ENCODE results near the gene PFDN5.

PFDN5 gene

DNA sequence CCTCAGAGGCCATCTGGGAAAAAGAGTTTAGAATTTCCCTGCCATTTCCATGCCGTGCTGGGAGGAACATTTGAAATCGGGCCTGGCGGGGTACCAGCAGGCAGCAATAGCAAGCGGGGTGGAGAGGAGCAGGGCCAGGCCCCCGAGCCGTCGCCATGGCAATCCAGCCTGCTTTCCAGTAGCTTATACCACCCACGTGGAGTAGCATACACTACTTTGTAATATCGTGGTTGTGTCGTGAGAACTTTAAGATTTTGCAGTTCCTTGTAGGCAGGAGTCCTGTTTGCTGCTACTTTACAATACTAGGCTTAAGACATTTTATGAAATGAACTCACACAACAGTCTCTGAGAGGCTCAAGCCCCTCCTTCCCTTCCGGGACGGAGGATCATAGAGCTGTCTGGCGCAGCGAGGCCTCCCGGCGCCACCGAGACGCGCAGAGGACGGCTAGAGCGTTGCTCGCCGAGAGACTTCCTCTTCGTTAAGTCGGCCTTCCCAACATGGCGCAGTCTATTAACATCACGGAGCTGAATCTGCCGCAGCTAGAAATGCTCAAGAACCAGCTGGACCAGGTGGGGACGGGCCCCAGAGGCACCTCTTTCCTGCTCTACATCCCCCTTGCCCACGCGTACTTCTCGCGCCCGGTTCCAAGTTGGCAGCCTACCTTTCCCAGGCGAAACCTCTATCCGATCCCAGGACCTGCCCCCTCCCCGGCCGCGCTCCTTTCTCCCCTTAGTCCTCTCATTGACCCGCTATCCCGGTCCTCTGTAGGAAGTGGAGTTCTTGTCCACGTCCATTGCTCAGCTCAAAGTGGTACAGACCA is at the start of gene PFDN5:
Gene PFDN5 (plus strand): TSS at position 473 of the 821 bp plus-strand sequence. CDS start 26 bp downstream, at position 499.
- peak; percentile 81 for DNase-seq

DNA sequence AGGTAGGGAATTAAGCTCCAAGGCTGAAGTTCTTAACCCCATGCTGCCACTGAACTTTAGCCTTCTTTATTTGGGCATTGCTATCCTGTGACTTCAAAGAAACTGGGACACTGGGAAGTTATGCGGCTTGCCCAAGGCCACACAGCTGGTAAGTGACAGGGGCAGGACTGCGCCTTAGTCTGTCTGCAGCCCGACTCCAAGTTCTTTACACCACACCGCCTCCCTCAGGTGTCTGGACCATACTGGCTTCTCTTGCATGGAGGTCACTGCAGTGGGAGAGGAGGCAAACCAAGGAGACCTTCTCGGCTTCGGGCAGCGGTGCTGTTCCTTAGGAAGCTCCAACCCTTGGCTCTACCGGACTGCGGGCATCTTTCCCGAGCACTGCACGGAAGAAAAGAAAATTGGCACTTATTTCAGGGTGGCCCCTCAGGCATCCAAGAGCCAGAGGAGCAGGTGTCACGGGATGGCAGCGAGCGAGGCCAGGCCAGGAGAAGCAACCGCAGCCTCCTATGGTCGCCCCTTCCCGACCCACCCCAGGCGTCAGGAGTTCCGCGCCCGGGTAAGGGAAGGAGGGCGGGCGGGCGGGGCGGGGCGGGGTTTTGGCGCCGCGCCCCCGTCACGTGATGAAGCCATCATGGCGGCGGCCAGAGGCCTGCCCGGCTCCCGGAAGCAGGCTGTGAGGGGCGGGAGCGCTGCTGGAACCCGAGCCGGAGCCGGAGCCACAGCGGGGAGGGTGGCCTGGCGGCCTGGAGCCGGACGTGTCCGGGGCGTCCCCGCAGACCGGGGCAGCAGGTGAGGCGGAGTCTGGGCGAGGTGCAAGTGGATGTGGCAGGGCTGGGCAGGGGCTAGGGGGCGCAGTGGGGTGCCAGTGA is 43.6 kb upstream of the PFDN5 start:
- DNase-seq, result peak; percentile 65

DNA sequence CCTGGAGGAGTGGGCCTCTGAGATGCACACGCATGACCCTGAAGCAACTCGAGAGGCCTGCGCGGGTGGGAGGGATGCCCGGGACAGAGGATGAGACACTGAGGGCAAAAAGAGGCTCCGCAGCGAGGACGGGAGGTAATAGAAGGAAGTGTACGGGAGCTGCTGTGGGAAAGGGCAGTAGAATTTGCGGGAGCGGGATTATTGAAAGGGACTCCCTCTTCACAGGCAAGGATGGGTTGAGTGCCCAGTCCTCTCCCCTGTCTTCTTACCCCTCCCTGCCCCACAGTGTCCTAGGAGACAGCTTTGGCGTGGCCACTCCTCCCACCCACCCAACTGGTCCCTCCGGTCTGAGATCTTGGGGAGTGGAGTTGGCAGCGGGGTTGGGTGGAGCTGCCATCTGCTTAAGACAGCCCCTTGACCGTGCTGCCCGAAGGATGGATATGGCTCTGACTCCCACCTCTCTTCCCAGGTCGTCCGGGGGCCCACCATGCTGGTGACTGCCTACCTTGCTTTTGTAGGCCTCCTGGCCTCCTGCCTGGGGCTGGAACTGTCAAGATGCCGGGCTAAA is 42.9 kb upstream of the PFDN5 start:
- no peak for DNase-seq

DNA sequence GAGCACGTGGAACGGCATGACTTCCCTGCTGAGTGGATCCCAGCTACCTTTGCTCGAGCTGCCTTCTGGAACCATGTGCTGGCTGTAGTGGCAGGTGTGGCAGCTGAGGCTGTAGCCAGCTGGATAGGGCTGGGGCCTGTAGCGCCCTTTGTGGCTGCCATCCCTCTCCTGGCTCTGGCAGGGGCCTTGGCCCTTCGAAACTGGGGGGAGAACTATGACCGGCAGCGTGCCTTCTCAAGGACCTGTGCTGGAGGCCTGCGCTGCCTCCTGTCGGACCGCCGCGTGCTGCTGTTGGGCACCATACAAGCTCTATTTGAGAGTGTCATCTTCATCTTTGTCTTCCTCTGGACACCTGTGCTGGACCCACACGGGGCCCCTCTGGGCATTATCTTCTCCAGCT is 42.0 kb upstream of the PFDN5 start:
- DNase-seq, result no peak

DNA sequence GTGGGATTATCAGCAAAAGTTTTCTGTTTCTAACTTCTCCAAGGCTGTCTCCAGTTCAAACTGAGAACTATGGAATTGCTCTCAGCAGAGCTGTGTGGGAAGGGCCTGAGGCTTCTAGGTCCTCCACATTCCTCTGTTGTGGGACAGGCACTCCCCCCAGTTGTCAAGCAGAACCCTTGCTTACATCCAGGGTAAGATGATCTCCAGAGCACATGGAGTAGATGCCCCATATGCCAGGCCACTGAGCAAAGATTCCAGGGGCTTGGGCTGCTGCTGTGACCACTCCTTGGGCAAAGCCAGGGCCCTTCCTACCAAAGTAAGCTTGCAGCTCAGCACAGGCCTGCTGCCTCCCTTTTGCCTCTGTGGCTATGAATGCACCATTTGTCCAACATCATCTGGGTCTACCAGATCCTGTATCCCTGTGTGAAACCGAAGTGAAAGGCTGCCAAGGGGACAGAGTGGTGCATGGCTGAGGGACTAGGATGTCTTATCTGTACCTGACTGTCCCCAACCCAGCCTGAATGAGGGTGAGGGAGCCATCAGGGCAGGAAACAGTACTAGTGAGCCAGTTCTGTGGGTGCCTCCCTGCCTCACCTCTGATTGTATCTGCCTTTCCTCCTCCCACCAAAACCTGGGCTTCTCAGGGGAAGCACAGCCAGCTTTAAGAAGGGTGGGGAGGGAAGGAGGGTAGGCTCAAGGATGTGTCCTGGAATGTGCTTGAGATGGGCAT is 40.4 kb upstream of the PFDN5 start:
- no peak for DNase-seq

DNA sequence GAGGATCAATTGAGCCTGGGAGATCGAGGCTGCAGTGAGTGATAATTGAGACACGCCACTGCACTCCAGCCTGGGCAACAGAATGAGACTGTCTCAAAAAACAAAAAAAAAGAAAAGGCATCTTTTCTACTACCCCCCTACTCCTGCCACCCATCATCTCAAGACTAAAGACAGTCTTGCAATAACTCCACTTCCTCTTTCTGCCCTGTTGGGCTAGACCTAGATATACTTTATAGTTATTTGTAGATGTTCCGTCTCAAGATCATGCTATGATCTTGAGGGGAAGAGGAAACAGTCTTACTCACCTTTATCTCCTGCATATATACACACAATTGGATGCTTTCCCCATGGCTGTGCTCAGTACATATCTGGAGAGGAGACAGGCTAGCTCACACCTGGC is 39.3 kb upstream of the PFDN5 start:
- DNase-seq, result no peak

DNA sequence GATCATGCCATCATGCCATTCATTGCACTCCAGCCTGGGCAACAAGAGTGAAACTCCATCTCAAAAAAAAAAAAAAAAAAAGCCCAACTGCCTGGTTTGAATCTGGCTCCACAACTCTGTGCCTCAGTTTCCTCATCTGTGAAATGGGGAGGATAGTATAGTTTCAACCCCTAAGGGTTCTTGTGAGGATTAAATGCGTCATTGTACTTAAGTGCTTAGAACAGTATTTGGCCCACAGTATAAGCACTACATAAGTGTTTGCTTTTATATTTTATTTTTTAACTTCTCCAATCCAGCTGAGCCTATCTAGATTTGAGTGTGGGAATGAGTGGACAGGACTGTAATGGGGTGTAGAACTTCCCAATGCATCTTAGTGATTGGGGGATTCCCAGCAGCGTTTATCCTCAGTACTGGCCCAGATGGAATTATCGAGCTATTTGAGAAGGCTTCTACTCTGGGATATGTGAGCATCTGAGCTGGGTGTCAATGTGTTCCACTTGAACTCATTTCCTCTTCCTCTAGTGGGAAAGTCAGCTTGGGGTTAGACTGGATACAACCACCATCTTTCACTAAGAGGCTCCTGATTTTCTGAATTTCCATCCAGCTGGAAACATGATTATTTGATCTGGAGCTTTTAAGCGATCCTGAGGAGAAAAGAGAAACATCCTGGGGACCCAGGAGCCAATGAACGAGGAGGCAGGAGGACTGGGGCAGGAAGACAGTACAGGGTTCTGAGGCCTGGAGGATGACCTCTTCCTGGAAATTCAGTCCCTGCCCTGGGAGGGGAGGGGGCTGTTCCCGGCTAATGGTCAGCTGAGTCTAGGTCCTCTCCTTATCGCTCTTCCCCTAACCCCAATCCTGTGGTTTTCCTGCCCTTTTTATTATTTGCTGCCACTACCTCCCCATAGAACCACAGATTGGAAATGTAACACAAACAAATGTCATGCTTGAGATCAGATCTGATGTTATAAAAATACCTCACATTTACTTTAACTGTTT is 36.5 kb upstream of the PFDN5 start:
- no peak for DNase-seq

DNA sequence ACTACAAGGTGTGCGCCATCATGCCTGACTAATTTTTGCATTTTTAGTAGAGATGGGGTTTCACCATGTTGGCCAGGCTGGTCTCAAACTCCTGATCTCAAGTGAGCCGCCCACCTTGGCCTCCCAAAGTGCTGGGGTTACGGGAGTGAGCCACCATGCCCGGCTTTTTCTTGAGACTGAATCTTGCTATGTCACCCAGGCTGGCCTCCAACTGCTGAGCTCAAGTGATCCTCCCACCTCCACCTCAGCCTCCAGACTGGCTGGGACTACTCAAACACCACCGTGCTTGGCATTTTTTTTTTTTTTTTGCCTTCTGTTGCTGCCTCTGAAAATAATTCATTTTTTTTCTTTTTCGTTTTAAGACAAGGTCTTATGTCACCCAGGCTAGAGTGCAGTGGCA is 35.5 kb upstream of the PFDN5 start:
- no peak for DNase-seq

DNA sequence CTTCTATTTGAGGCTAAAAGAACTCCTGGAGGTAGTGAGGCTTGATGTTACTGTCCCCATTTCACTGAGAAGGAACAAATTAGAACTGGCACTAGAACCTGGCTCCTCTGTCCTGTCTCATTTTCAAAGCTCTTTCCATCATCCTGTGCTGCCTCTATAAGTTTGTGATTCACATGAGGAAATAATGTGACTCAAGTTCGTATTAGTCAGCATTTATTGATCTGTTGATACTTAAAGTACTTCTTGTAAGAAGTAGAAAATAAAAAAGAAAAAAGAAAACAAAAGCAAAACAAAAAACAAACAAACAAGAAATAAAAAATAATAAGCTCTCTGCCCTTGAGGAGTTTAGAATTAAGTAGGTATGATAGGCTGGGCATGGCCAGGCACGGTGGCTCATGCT is 29.6 kb upstream of the PFDN5 start:
- DNase-seq, result no peak

DNA sequence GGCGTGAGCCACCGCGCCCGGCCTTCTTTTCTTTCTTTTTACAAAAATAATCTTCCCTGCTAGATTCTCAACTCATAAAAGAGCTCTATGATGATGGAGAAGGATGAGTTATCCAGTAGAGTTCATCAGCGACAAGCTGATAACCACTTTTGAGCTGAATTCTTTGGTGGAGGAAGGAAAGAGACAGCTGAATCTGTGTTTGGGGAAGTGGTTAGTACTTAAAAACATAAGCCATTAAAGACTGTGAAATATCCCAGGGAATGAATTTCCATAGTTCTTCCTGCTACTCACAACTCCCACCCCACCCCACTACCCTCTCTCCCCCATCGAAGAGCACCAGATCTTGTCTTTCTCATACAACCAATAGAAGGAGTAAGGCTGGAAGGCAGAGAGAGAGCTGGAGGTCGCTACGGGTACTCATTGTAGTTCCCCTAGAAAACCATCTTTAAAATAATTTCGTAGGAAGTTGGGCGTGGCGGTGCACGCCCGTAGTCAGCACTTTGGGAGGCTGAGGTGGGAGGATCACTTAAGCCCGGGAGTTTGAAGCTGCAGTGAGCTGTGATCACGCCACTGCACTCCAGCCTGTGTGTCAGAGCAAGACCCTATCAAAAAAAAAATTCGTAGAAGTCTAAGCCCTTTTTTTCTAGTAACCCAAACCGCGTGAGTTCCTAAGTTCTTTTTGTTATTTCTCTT is 27.9 kb upstream of the PFDN5 start:
- DNase-seq, result peak; percentile 17

DNA sequence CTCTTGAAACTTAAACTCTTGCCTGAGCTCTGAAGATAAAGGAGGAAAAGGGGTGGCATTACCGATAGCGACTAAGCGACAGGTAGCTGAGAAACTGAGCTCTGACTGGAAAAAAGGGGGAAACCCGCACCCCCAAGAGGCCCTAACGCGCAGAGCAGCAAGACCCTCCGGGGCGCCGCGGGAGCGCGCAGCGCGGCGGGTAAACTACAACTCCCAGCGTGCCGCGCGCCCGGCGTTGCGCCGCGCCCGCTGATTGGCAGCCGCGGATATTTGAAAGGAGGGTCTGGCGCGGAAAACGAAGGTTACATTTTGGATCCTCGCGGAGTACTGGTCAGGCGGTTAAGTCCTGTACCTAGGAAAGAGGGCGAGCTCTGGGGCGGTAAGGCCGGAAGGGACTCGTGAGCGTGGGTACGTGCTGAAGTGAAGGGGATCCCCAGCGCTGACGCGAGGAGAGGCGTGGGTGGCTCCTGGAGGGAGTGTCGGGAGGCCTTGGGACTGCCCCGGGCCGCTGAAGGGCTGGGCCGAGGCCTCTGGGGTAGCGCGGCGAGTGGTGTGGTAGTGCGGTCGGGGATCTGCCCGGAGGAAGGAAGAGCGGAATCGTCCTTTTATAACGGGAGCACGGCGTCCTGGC is 27.2 kb upstream of the PFDN5 start, which contains the start of gene ESPL1:
Gene ESPL1 (plus strand): TSS at position 301 of the 631 bp plus-strand sequence. CDS start 468 bp downstream, outside the sequence.
- DNase-seq, result peak; percentile 81

DNA sequence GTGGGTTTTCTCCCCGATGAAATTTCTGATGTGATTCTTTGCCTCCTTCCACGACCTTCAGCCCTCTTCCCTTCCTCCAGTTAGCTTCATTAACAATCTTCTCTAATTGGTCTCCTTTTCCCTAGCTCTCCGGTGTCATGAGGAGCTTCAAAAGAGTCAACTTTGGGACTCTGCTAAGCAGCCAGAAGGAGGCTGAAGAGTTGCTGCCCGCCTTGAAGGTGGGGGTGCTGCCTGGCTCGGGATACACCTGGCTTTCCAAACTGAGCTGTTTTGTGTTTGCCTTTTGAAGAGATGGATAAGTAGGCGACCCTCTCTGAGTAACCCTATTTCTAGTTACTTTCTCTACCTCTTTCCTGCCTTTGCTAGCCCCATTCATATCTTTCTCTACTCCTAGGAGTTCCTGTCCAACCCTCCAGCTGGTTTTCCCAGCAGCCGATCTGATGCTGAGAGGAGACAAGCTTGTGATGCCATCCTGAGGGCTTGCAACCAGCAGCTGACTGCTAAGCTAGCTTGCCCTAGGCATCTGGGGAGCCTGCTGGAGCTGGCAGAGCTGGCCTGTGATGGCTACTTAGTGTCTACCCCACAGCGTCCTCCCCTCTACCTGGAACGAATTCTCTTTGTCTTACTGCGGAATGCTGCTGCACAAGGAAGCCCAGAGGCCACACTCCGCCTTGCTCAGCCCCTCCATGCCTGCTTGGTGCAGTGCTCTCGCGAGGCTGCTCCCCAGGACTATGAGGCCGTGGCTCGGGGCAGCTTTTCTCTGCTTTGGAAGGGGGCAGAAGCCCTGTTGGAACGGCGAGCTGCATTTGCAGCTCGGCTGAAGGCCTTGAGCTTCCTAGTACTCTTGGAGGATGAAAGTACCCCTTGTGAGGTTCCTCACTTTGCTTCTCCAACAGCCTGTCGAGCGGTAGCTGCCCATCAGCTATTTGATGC is 26.4 kb upstream of the PFDN5 start:
- no peak for DNase-seq

DNA sequence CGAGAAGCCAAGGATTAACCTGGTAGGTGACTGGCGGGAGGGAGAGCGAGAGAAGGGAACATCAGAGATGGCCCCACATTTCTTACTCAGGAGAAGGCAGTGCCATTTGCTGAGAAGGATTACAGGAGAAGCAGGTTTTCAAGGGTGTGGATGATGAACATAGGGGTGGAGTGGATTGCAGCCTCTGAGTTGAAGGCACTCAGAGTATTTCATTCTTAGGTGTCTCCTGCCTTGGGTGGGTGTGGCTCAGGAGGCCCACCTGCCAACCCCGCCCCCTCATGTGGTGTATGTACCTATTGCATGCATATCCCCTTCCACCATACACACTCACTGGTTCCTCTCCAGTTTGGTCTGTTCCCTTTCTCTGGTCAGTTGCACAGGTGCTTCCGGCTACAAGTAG is 20.9 kb upstream of the PFDN5 start:
- no peak for DNase-seq

DNA sequence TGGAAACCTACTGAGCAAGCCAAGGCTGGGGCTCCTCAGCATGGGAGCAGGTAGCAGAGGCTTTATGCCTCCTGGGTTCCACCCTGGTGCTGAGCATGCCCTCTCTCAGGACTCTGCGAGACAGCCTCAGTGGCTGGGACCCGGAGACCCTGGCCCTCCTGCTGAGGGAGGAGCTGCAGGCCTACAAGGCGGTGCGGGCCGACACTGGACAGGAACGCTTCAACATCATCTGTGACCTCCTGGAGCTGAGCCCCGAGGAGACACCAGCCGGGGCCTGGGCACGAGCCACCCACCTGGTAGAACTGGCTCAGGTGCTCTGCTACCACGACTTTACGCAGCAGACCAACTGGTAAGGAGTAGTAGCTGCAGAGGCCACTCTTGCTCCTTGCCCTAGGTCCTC is 18.8 kb upstream of the PFDN5 start:
- DNase-seq, result no peak

DNA sequence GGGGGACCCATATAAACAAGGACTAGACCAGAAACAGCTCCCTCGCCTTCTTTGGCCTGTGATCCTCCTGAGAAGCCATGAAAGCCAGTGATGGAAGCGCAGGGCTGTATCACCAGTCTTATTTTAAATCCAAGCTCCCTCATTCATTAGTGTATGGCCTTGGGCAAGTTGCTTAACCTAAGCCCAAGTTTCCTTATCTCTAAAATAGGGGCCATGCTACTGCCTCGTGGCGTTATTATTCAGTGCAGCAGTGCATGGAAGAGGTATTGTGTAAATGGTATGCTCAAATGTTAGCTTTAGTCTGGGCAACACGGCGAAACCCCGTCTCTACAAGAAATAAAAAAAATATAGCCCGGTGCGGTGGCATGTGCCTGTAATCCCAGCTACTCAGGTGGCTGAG is 17.4 kb upstream of the PFDN5 start:
- no peak for DNase-seq

DNA sequence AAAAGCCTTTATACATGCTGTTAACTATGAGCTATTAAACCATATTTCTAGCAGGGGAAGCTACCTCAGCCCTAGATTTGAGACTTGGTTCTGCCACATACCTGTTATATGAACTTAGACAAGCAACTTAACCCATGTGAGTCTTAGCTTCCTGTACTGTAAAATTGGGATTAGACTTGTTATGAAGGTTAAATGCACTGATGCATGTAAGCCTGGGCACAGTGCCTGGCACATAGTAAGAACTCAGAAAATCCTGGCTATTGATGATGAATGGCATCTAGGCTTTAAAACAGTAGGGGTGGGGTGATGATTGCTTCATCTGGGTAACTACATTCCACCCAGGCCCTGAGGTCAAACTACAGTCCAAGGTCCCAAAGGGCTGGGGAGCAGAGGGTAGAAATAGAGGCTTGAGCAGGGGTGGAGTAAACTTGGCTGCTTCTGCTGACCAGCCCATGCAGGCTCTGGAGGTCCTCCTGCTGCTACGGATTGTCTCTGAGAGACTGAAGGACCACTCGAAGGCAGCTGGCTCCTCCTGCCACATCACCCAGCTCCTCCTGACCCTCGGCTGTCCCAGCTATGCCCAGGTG is 16.0 kb upstream of the PFDN5 start:
- no peak for DNase-seq

DNA sequence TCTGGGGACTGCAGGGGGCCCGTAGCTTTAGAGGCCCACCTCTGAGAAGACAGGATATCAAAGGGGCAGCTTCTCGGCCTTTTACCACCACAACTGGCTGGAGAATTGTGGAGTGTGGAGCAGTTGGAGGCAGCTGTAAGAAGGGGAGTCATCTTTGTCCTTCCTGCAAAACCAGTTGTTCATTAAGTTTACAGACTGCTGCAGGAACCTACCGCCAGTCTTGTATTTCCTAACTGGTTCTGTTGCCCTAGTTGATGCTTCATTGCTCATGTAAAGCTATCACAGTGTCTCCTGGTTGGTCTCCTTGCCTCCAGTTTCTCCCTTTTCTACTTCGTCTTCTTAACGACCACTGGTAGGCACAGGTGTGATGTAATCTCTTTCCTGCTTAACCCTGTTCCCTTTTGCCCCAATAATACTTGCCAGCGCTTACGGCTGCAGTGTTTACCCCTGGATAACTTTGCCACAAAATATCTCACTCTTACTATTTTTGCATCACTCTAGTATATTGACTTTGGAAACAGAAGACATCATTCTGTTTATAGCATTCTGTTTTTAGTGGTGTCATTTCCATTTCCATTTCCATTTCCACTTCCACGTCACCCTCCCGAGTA is 15.3 kb upstream of the PFDN5 start:
- DNase-seq, result no peak

DNA sequence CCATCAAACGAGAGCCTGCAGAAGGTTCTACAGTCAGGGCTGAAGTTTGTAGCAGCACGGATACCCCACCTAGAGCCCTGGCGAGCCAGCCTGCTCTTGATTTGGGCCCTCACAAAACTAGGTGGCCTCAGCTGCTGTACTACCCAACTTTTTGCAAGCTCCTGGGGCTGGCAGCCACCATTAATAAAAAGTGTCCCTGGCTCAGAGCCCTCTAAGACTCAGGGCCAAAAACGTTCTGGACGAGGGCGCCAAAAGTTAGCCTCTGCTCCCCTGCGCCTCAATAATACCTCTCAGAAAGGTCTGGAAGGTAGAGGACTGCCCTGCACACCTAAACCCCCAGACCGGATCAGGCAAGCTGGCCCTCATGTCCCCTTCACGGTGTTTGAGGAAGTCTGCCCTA is 8.9 kb upstream of the PFDN5 start:
- DNase-seq, result no peak
